Right cardiac atrium (tissue), 5 donors: ENCODE results near the gene HEXIM2. TPM values are rescaled to one million over a fixed set of nuclear protein-coding genes. Genes with fewer than 3 reads are reported as not detected.
"Not testable (repeated sequence)": the region's sequence is repeated elsewhere in the genome, so short reads cannot be mapped to it uniquely, and the experiment has no call there.

Experiments
- ATAC-seq, 2 donors: fragments of 200-7000 bp; cut with Tn5 transposase; one replicate each; pipeline versions ENCODE4 v1.8.0 to v1.9.1; 2020; ENCODE audit warnings: moderate library complexity in 2 of 2, mild to moderate bottlenecking in 1 of 2
- DNase-seq, 3 donors: peaks; one replicate each; pipeline ENCODE4 v3.0.0-alpha.2; 2020
- H3K27ac ChIP-seq: one replicate; pipeline ENCODE4 v1.5.1; 2013; ENCODE audit warnings: mild to moderate bottlenecking, low read length, control low read depth, moderate library complexity
- H3K27me3 ChIP-seq: one replicate; pipeline ENCODE4 v1.6.1; 2013; ENCODE audit not compliant: control insufficient read depth, insufficient read depth
- H3K4me1 ChIP-seq: one replicate; pipeline ENCODE4 v1.6.1; 2013; ENCODE audit warnings: low read length; ENCODE audit not compliant: control insufficient read depth, insufficient read depth
- H3K4me3 ChIP-seq: one replicate; pipeline ENCODE4 v1.5.1; 2013; ENCODE audit warnings: low read length, control low read depth
- H3K9me3 ChIP-seq: one replicate; pipeline ENCODE4 v1.6.1; 2013; ENCODE audit warnings: low read length; ENCODE audit not compliant: control insufficient read depth
- WGBS: extraction: QIAGEN DNeasy Blood & Tissue Kit; methylation state at CpG from one replicate; pipeline ENCODE4 v1.1.7; 2013; 5-methylcytosine and 5-hydroxymethylcytosine counted together
- intact Hi-C, 4 donors: fragments of 100-400 bp; cut with DNase I; formaldehyde crosslinking; loops; one replicate each; pipeline versions ENCODE4 v1.11.0 to v1.14.0; 2022 to 2023
- microRNA-seq, 2 donors: library from miRNA; unstranded; fragments of <30 nt; microRNA quantifications; one replicate each; pipeline ENCODE4 v1.2.0, GENCODE V29; 2020 to 2021
- polyA plus RNA-seq: library from polyadenylated mRNA; stranded (reverse); fragments of 200-250 nt; gene quantifications from one replicate; pipeline ENCODE4 v1.2.3, GENCODE V29; 2013
- total RNA-seq, 4 donors: library from RNA; stranded (reverse); fragmentation: NEBNext Ultra II Directional; extraction: Animal tissue kit (Norgen Biotek cat#: 25700); gene quantifications; one replicate each; pipeline ENCODE4 v1.2.1, GENCODE V29; 2021
- donor health status: healthy with polysubstance abuse.
- donor health status: DM: no; HTN: yes; CAD: no.
- donor health status: DM: no; HTN: no; CAD: no.
- donor health status: DM: no; HTN: yes; CAD: no; lungs with severe emphysema.
- donor health status: DM: yes; HTN: yes; CAD: no.

HEXIM2 gene
- total and polyA plus RNA-seq, 5 donors = 3.5 to 8.2 (median 6.5) TPM

DNA sequence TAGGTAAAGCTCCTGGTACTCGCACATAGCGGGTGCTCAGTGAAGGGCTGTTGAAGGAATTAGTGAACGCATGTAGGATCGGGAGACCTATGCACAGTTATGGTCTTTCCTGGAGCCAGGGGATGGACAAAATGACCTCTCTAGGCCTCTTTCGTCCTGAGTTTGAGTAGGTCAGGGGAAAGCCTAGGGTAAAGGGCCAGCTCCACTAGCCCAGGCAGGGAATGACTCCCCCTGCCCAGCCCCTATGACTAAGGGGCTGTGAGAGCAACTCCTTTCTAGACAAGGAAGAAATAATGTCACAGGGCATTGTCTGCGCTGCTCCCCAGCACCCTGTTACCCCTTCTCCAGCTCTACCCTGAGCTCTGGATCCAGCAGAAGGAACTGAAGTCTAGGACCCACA is 35.4 kb downstream of the HEXIM2 start:
- H3K4me1 ChIP-seq = peaks cover 3% of the 10 kb centered on the region
- DNase-seq (no peak), ATAC-seq (no peak)
- 74% methylated on average over 6 of the region's 6 CpGs for WGBS
- no peak overlapping the region for H3K27ac ChIP-seq
- no peaks in the 10 kb centered on the region for H3K27me3 ChIP-seq
- intact Hi-C loops = loop anchor here in 3 of 4 donors (1.0 to 5.0 kb wide), 5 partner anchors 40 to 280 kb away; partner anchors contain the start of genes ACBD4 (in 1 of the 3), GFAP (in 1 of the 3) and HEXIM1 (in 1 of the 3)
- no peak overlapping the region for H3K4me3 ChIP-seq
- H3K9me3 ChIP-seq = no peaks in the 10 kb centered on the region

DNA sequence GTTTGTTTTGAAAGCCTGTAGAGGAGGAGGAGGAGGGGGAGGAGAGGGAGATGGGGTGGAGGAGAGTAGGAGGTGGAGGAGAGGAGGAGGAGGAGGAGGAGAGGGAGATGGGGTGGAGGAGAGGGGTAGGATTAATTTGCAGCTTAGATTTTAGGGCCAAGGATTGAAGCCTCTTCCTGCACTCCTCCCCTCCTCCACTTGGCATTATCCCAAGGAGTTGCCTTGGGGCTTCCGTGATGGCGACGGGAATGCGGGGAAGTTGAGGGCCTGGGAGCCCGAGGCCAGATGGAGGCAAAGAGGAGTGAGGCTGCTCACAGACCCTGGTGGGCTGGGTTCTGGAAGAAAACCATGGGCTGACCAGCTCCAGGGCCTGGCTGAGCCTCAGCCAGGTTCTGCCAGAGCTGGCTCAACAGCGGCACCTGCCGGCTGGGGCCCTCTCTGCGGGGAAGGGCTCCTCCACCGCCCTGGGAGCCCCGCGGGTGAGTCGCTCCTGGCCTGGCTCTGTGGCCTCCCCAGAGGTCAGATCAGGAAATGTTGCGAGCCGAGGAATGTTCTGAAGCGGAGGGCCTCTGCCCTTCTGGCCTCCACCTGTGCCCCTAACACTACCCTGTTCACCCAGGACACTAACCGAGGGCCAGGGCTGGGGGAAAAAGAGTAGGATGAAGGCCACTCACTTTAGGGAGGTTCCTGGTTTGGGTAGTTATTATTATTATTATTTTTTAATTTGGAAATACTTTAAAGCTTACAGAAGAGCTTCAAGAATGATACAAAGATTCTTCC is 36.1 kb downstream of the HEXIM2 start:
- Histone ChIP-seq H3K9me3 (no peaks in the 10 kb centered on the region), H3K27me3 (no peaks in the 10 kb centered on the region), H3K27ac (no peak overlapping the region), H3K4me1 (peaks cover 3% of the 10 kb centered on the region), H3K4me3 (no peak overlapping the region)
- 1% methylated on average over 16 of the region's 16 CpGs for whole genome bisulfite sequencing
- peak; percentile 93 to 97 (median 96) for DNase-seq
- peak; percentile 97 for ATAC-seq
- intact Hi-C loops = loop anchor here (1.0 to 5.0 kb wide), 5 partner anchors 40 to 280 kb away; partner anchors contain the start of genes ACBD4 (in 1 of the 4), GFAP (in 1 of the 4) and HEXIM1 (in 1 of the 4)

DNA sequence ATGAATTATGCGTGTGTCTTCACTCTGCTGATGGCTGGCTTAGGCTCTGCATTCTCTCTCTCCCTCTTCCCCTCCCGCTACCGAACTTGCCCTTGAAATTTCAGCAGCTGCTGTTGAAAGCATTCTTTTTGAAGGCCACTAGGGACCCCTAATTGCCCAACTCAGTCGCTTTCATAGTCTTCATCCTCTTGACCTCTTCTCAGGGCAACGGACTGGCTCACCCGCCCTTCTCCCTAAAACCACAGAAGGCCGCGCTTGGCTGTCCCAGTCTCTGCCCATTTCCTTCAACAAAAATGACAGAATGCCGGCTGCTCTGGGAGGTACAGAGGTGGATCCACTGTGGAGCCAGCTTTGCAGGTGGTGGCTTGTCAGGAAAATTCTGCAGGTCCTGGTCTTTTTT is 39.0 kb downstream of the HEXIM2 start:
- intact Hi-C loops = no loop called here
- Histone ChIP-seq H3K27me3 (no peaks in the 10 kb centered on the region), H3K27ac (peak overlapping the region; percentile 62), H3K9me3 (no peaks in the 10 kb centered on the region), H3K4me3 (no peak overlapping the region), H3K4me1 (peaks cover 3% of the 10 kb centered on the region)
- DNase-seq = peak; percentile 69 to 83 (median 70)
- peak; percentile 55 to 68 for ATAC-seq
- WGBS = 53% methylated on average over 9 of the region's 9 CpGs

DNA sequence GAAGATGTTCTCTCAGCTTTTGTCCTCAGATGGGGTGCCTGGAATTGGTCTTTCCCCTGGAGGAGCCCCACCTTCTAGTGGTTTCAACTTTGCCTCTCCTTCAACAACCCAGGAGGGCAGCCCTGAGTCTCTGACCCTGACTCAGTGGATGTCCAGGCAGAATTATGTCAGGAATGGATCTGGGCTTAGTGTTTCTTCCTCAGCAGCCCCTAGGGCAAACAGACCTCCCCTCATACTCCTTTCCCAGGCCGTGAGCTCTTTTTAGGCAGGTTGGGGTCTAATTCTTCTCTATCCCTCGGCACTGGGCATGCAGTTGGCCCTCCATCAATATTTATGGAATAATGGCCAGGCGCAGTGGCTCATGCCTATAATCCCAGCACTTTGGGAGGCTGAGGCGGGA is 39.8 kb downstream of the HEXIM2 start:
- H3K27me3 ChIP-seq = no peaks in the 10 kb centered on the region
- no peak overlapping the region for H3K4me3 ChIP-seq
- DNase-seq = no peak
- intact Hi-C loops = no loop called here
- WGBS = 98% methylated on average over 4 of the region's 4 CpGs
- peak overlapping the region; percentile 72 for H3K27ac ChIP-seq
- peaks cover 3% of the 10 kb centered on the region for H3K4me1 ChIP-seq
- no peaks in the 10 kb centered on the region for H3K9me3 ChIP-seq
- no peak for ATAC-seq

DNA sequence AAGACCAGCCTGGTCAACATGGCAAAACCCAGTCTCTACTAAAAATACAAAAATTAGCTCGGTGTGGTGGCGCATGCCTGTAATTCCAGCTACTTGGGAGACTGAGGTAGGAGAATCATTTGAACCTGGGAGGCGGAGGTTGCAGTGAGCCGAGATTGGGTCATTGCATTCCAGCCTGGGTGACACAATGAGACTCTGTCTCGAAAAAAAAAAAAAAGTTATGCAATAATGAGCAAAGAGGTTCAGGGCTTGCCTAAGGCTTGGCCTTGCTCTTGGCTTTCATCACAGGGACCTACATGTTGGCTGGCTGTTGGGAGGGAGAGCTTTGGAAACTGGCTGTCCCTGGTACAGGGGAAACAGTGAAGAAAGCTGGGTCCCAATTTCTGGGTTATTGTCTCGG is 40.2 kb downstream of the HEXIM2 start:
- intact Hi-C loops = not testable (repeated sequence)
- DNase-seq = peak; percentile 58 to 79 (median 75)
- WGBS = 74% methylated on average over 6 of the region's 6 CpGs

DNA sequence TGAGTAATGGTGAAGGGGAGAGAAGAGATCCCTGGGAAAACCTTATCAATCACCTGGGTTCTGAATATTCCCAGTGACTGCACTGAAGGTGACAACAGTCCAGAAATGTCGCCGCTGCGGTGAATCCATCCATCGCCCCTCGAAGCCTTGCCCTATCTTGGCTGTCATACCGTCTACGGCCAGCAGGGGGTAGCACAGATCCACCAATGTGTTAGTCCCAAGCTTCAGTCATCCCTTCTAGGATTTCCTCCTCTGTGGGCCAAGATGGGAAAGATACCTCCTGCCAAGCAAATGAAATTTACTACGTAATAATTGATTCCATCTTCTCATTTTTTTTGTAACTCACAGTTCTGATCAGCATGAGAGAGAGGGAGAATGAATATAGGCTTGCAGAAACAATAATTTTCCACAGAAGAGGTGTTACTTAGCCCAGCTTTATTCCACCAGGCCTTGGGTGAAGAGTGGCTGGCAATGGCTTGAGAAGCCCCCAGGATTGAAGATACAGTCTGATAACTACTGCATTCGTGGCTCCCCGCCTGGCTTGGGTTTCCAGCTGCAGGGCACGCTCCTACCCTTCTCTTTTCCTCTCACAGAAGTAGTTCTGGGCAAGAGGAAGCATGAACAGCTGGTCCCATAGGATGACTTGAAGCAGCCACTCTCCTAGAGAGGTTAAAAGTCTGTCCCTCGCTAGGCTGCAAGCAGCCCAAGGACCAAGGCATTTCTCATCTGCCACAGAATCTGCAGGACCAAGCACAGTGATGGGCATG is 57.4 kb downstream of the HEXIM2 start:
- Histone ChIP-seq H3K9me3 (no peaks in the 10 kb centered on the region), H3K27ac (no peak overlapping the region), H3K4me3 (no peak overlapping the region), H3K27me3 (no peaks in the 10 kb centered on the region), H3K4me1 (no peaks in the 10 kb centered on the region)
- intact Hi-C loops = loop anchor here in 3 of 4 donors (2.0 to 5.0 kb wide), 2 partner anchors 166 to 168 kb away; no protein-coding TSS in a partner anchor
- 12% methylated on average over 12 of the region's 12 CpGs for WGBS
- DNase-seq (peak; percentile 82 to 95 (median 92)), ATAC-seq (peak; percentile 75 to 81)

More for the DNA sequence above, 40.2 kb downstream of the HEXIM2 start:
- peak; percentile 56 to 61 for ATAC-seq
- H3K27ac ChIP-seq = peak overlapping the region; percentile 72
- not testable (repeated sequence) for H3K9me3 ChIP-seq, H3K27me3 ChIP-seq, H3K4me1 ChIP-seq, H3K4me3 ChIP-seq

Small RNAs within 50 kb of the gene (microRNA-seq; reads per million reads assigned to microRNA genes)
- 0 to 0.42 reads per million in 2 donors for gene MIR6784

Other genes with a start within 250 kb of the HEXIM2 start
- gene GFAP, start 246.4 kb upstream of the HEXIM2 start, total RNA-seq = 1 to 10 TPM; 4.6 to 8.3 (median 4.8) TPM
- gene GFAP, start 246.4 kb upstream of the HEXIM2 start, polyA plus RNA-seq = 7.8 TPM
- 1 to 10 TPM in 3 of 4 donors, under 1 TPM in 1; 0.08 to 1.4 (median 1.1) TPM for gene KIF18B, start 214.1 kb upstream of the HEXIM2 start, total RNA-seq
- gene KIF18B, start 214.1 kb upstream of the HEXIM2 start, polyA plus RNA-seq = 0.25 TPM
- 1 to 10 TPM in 3 of 4 donors, under 1 TPM in 1; 0.81 to 1.7 (median 1.6) TPM for gene C1QL1, start 193.6 kb upstream of the HEXIM2 start, total RNA-seq
- 2.0 TPM for gene C1QL1, start 193.6 kb upstream of the HEXIM2 start, polyA plus RNA-seq
- 10 to 100 TPM; 36.3 to 40.2 (median 37.2) TPM for gene DCAKD, start 110.2 kb upstream of the HEXIM2 start, total RNA-seq
- 23.6 TPM for gene DCAKD, start 110.2 kb upstream of the HEXIM2 start, polyA plus RNA-seq
- 100 to 1,000 TPM in 1 of 4 donors, 10 to 100 TPM in 3; 66.3 to 105 (median 72.2) TPM for gene NMT1, start 100.6 kb upstream of the HEXIM2 start, total RNA-seq
- gene NMT1, start 100.6 kb upstream of the HEXIM2 start, polyA plus RNA-seq = 33.4 TPM
- 100 to 1,000 TPM in 3 of 4 donors, 10 to 100 TPM in 1; 94.2 to 164 (median 138) TPM for gene PLCD3, start 29.4 kb upstream of the HEXIM2 start, total RNA-seq
- 100 TPM for gene PLCD3, start 29.4 kb upstream of the HEXIM2 start, polyA plus RNA-seq
- gene ACBD4, start 26.2 kb upstream of the HEXIM2 start, total RNA-seq = 10 to 100 TPM; 11.9 to 14.8 (median 12.6) TPM
- 12.0 TPM for gene ACBD4, start 26.2 kb upstream of the HEXIM2 start, polyA plus RNA-seq
- gene HEXIM1, start 13.4 kb upstream of the HEXIM2 start, total RNA-seq = 10 to 100 TPM; 37.1 to 42.6 (median 40.6) TPM
- gene HEXIM1, start 13.4 kb upstream of the HEXIM2 start, polyA plus RNA-seq = 21.2 TPM
- gene FMNL1, start 60.0 kb downstream of the HEXIM2 start, total RNA-seq = 10 to 100 TPM; 12.3 to 17.0 (median 14.1) TPM
- 10.5 TPM for gene FMNL1, start 60.0 kb downstream of the HEXIM2 start, polyA plus RNA-seq
- not detected for gene SPATA32, start 100.2 kb downstream of the HEXIM2 start, total RNA-seq
- not detected for gene SPATA32, start 100.2 kb downstream of the HEXIM2 start, polyA plus RNA-seq
- 10 to 100 TPM; 12.2 to 17.1 (median 15.1) TPM for gene MAP3K14, start 155.1 kb downstream of the HEXIM2 start, total RNA-seq
- gene MAP3K14, start 155.1 kb downstream of the HEXIM2 start, polyA plus RNA-seq = 10.8 TPM